Activated T-cell treated with anti-CD3 and anti-CD28 coated beads, Interleukin-2, amount 50 U/mL, for 72 hours (primary cell): Measurements from ENCODE around the gene NRXN2. TPM values are rescaled to one million over a fixed set of nuclear protein-coding genes. Genes with fewer than 3 reads are reported as not detected.
A peak's percentile ranks its signal among the peaks of the same experiment; 100 is the strongest.

Experiments
- ATAC-seq, 2 donors: fragments of 150-1000 bp; cut with Tn5 transposase; replicated peaks in 1 of 2; 2 replicates each; pipeline ENCODE4 v1.10.0; 2021; ENCODE audit warnings: moderate library complexity in 2 of 2, mild to moderate bottlenecking in 1 of 2
- DNase-seq, 2 donors: peaks; one replicate each; pipeline ENCODE4 v3.0.0; 2021 to 2022; ENCODE audit warnings: mixed read lengths in 1 of 2
- H3K27ac Mint-ChIP-seq: one replicate; pipeline ENCODE4 v1.8.0; 2022; ENCODE audit warnings: mild to moderate bottlenecking, moderate library complexity, mixed read lengths
- H3K27me3 Mint-ChIP-seq: one replicate; pipeline ENCODE4 v1.8.0; 2022; ENCODE audit warnings: low read depth, mixed read lengths
- H3K36me3 Mint-ChIP-seq, 2 donors: one replicate each; pipeline ENCODE4 v1.8.0; 2022; ENCODE audit warnings: mixed read lengths in 2 of 2, mild to moderate bottlenecking in 1 of 2; ENCODE audit not compliant: insufficient read depth in 2 of 2
- H3K4me1 Mint-ChIP-seq: one replicate; pipeline ENCODE4 v1.8.0; 2022; ENCODE audit warnings: low read depth, mixed read lengths
- H3K4me3 Mint-ChIP-seq, 2 donors: one replicate each; pipeline ENCODE4 v1.8.0; 2022; ENCODE audit warnings: mild to moderate bottlenecking in 2 of 2, mixed read lengths in 2 of 2, moderate library complexity in 2 of 2
- H3K9me3 Mint-ChIP-seq, 2 donors: one replicate each; pipeline ENCODE4 v1.8.0; 2022; ENCODE audit warnings: mixed read lengths in 2 of 2
- total RNA-seq, 2 donors: library from RNA; stranded (reverse); gene quantifications; one replicate each; pipeline ENCODE4 v1.2.3, GENCODE V29; 2022

NRXN2 gene
- total RNA-seq, 2 donors from 2014 or later = 0.37 to 0.55 TPM

- no peaks in the 10 kb centered on the region for H3K27me3 Mint-ChIP-seq
- no peak for ATAC-seq
- no peak overlapping the region for H3K4me3 Mint-ChIP-seq
- no peaks in the 10 kb centered on the region for H3K36me3 Mint-ChIP-seq
- no peak overlapping the region for H3K27ac Mint-ChIP-seq
- peaks cover 5% of the 10 kb centered on the region for H3K4me1 Mint-ChIP-seq
- H3K9me3 Mint-ChIP-seq = no peaks in the 10 kb centered on the region
- DNase-seq = no peak
Observed at GRCh38 chr11:64729851-64730382, 6.9 kb upstream of the NRXN2 start.

GRCh38 chr11:64728757-64729365 is 5.9 kb upstream of the NRXN2 start:
- Mint-ChIP-seq H3K4me3 (no peak overlapping the region), H3K4me1 (peaks cover 11% of the 10 kb centered on the region), H3K27ac (no peak overlapping the region), H3K9me3 (no peaks in the 10 kb centered on the region), H3K27me3 (no peaks in the 10 kb centered on the region), H3K36me3 (no peaks in the 10 kb centered on the region)
- ATAC-seq = no peak
- DNase-seq = no peak

GRCh38 chr11:64726867-64727530 is 4.0 kb upstream of the NRXN2 start:
- no peaks in the 10 kb centered on the region for H3K9me3 Mint-ChIP-seq
- H3K4me1 Mint-ChIP-seq = peaks cover 20% of the 10 kb centered on the region
- no peaks in the 10 kb centered on the region for H3K36me3 Mint-ChIP-seq
- H3K27ac Mint-ChIP-seq = no peak overlapping the region
- H3K4me3 Mint-ChIP-seq = no peak overlapping the region
- DNase-seq (no peak), ATAC-seq (no peak)
- H3K27me3 Mint-ChIP-seq = peaks cover 7% of the 10 kb centered on the region

- Mint-ChIP-seq H3K9me3 (no peaks in the 10 kb centered on the region), H3K27me3 (peaks cover 15% of the 10 kb centered on the region), H3K27ac (no peak overlapping the region), H3K4me1 (peaks cover 20% of the 10 kb centered on the region), H3K36me3 (no peaks in the 10 kb centered on the region), H3K4me3 (no peak overlapping the region)
- DNase-seq (no peak), ATAC-seq (no peak)
Observed at GRCh38 chr11:64726211-64726641, 3.2 kb upstream of the NRXN2 start.

GRCh38 chr11:64724863-64725532 is 2.0 kb upstream of the NRXN2 start:
- Mint-ChIP-seq H3K9me3 (no peaks in the 10 kb centered on the region), H3K27me3 (peaks cover 27% of the 10 kb centered on the region), H3K36me3 (no peaks in the 10 kb centered on the region), H3K4me3 (no peak overlapping the region), H3K4me1 (peaks cover 20% of the 10 kb centered on the region), H3K27ac (no peak overlapping the region)
- ATAC-seq (no peak), DNase-seq (no peak)

GRCh38 chr11:64723907-64724862 is 1.2 kb upstream of the NRXN2 start:
- peaks cover 31% of the 10 kb centered on the region for H3K27me3 Mint-ChIP-seq
- no peak for ATAC-seq
- no peak overlapping the region for H3K27ac Mint-ChIP-seq

GRCh38 chr11:64722141-64723065 is 594 bp downstream of the NRXN2 start:
- DNase-seq (no peak), ATAC-seq (no peak)
- Mint-ChIP-seq H3K4me1 (peaks cover 20% of the 10 kb centered on the region), H3K27me3 (peaks cover 34% of the 10 kb centered on the region), H3K4me3 (peak overlapping the region; percentile 61 to 75), H3K27ac (peak overlapping the region; percentile 44), H3K36me3 (no peaks in the 10 kb centered on the region), H3K9me3 (no peaks in the 10 kb centered on the region)

More at GRCh38 chr11:64723907-64724862, 1.2 kb upstream of the NRXN2 start:
- DNase-seq = no peak
- Mint-ChIP-seq H3K9me3 (no peaks in the 10 kb centered on the region), H3K36me3 (no peaks in the 10 kb centered on the region), H3K4me1 (peaks cover 20% of the 10 kb centered on the region), H3K4me3 (peak overlapping the region; percentile 75 to 76)

GRCh38 chr11:64721359-64721699 is 1.7 kb downstream of the NRXN2 start:
- DNase-seq (no peak), ATAC-seq (no peak)
- H3K9me3 Mint-ChIP-seq = no peaks in the 10 kb centered on the region
- H3K4me1 Mint-ChIP-seq = peaks cover 20% of the 10 kb centered on the region
- H3K36me3 Mint-ChIP-seq = no peaks in the 10 kb centered on the region
- H3K4me3 Mint-ChIP-seq = no peak overlapping the region
- no peak overlapping the region for H3K27ac Mint-ChIP-seq
- peaks cover 45% of the 10 kb centered on the region for H3K27me3 Mint-ChIP-seq

- Mint-ChIP-seq H3K27me3 (peaks cover 50% of the 10 kb centered on the region), H3K4me1 (peaks cover 20% of the 10 kb centered on the region), H3K36me3 (no peaks in the 10 kb centered on the region), H3K27ac (no peak overlapping the region), H3K9me3 (no peaks in the 10 kb centered on the region), H3K4me3 (no peak overlapping the region)
- ATAC-seq (no peak), DNase-seq (no peak)
Observed at GRCh38 chr11:64720640-64721358, 2.2 kb downstream of the NRXN2 start.

- H3K4me3 Mint-ChIP-seq = no peak overlapping the region
- no peak for DNase-seq
- no peaks in the 10 kb centered on the region for H3K36me3 Mint-ChIP-seq
- peaks cover 18% of the 10 kb centered on the region for H3K4me1 Mint-ChIP-seq
- no peaks in the 10 kb centered on the region for H3K9me3 Mint-ChIP-seq
- ATAC-seq = no peak
- no peak overlapping the region for H3K27ac Mint-ChIP-seq
- peaks cover 56% of the 10 kb centered on the region for H3K27me3 Mint-ChIP-seq
Observed at GRCh38 chr11:64720167-64720566, 2.8 kb downstream of the NRXN2 start.

GRCh38 chr11:64719406-64719805 is 3.6 kb downstream of the NRXN2 start:
- Mint-ChIP-seq H3K9me3 (no peaks in the 10 kb centered on the region), H3K4me3 (no peak overlapping the region), H3K27me3 (peaks cover 64% of the 10 kb centered on the region), H3K27ac (no peak overlapping the region), H3K36me3 (no peaks in the 10 kb centered on the region), H3K4me1 (peaks cover 14% of the 10 kb centered on the region)
- DNase-seq = no peak
- no peak for ATAC-seq
